ENCODE measurements around the gene RELA.

RELA gene

DNA sequence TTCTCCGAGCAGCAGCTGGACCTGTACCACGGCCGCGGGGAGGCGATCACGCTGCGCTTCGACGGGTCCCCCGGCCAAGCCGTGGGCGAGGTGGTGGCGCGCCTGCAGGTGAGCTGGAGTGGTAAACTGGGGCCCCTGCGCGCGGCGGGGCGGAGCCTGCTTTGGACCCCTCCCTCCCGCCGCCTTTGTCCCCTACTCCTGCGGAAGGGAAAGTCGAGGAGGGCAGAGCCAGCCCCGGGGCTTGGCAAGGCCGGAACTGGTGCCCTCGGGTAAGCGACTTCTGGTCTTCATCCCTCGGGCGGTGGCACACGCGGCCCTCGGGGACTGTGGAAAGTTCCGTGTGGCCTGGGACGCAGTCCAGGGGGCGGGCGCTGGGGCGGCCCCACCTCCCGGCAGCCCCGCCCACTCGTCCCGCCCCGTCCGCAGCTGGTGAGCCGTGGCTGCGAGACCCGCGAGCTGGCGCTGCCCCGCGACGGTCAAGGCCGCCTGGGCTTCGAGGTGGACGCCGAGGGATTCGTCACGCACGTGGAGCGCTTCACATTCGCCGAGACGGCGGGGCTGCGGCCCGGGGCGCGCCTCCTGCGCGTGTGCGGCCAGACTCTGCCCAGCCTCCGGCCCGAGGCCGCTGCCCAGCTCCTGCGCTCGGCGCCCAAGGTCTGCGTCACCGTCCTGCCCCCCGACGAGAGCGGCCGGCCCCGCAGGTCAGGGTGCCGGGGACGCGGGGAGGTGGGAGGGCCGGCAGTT lies 15.6 kb downstream of the RELA start:
- peak overlapping the region; percentile 70 for H3K27ac ChIP-seq
- TF ChIP-seq, protein P1, sequence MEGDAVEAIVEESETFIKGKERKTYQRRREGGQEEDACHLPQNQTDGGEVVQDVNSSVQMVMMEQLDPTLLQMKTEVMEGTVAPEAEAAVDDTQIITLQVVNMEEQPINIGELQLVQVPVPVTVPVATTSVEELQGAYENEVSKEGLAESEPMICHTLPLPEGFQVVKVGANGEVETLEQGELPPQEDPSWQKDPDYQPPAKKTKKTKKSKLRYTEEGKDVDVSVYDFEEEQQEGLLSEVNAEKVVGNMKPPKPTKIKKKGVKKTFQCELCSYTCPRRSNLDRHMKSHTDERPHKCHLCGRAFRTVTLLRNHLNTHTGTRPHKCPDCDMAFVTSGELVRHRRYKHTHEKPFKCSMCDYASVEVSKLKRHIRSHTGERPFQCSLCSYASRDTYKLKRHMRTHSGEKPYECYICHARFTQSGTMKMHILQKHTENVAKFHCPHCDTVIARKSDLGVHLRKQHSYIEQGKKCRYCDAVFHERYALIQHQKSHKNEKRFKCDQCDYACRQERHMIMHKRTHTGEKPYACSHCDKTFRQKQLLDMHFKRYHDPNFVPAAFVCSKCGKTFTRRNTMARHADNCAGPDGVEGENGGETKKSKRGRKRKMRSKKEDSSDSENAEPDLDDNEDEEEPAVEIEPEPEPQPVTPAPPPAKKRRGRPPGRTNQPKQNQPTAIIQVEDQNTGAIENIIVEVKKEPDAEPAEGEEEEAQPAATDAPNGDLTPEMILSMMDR (conservative IDR thresholded peaks at IDR 0.05) = no peak
- TF ChIP-seq ZFX (IDR thresholded peaks at IDR 0.05) = peak; percentile 26; the same call in 1 of the 2 replicates

DNA sequence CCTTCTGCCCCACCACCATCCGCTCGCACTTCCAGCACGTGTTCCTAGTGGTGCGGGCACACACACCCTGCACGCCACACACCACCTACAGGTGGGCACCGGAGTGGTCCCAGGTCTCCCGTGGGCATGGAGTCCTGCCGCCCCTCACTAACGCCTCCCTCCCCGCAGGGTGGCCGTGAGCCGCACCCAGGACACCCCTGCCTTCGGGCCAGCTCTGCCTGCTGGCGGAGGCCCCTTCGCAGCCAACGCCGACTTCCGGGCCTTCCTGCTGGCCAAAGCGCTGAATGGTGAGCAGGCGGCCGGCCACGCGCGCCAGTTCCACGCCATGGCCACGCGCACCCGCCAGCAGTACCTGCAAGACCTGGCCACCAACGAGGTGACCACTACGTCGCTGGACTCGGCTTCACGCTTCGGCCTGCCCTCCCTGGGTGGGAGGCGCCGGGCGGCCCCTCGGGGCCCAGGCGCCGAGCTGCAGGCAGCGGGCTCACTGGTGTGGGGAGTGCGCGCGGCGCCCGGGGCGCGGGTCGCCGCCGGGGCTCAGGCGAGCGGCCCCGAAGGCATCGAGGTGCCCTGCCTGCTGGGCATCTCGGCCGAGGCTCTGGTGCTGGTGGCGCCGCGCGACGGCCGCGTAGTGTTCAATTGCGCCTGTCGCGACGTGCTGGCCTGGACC lies 16.3 kb downstream of the RELA start:
- peak overlapping the region; percentile 70 for H3K27ac ChIP-seq
- no peak for TF ChIP-seq ZFX (IDR thresholded peaks at IDR 0.05)
- TF ChIP-seq, protein P1 (conservative IDR thresholded peaks at IDR 0.05) = no peak

DNA sequence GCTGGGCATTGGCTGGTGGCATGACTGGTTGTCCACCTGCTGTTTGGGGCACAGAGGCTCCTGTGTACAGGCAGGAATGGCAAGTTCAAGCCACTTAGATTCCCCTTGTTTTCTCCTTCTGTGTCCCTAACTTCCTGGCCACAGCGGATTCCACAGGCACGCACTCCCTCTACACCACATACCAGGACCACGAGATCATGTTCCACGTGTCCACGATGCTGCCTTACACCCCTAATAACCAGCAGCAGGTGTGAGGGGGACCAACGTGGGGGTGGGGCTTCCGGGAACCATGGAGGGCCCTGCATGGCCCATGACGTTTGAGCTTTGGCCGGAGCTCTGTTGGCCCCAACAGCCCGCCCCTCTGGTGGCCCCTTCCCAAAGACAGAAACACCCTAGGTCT lies 17.0 kb downstream of the RELA start:
- no peak for TF ChIP-seq ZFX (IDR thresholded peaks at IDR 0.05)
- TF ChIP-seq, protein P1 (conservative IDR thresholded peaks at IDR 0.05) = no peak
- H3K27ac ChIP-seq = no peak overlapping the region

DNA sequence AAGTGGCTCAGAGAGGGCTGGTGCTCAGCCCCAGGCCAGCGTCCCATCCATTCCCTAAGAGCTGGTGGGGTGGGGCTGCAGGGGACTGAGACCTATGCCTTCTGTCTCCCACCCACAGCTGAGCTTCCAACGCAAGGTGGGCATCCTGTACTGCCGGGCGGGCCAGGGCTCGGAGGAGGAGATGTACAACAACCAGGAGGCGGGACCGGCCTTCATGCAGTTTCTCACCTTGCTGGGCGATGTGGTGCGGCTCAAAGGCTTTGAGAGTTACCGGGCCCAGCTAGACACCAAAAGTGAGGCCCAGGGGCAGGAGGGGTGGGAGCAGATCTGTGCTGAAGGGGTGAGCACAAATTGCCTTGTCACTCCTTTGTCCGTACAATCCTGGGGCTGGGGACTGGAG lies 17.9 kb downstream of the RELA start:
- H3K27ac ChIP-seq = no peak overlapping the region
- TF ChIP-seq, protein P1 (conservative IDR thresholded peaks at IDR 0.05) = no peak
- no peak for TF ChIP-seq ZFX (IDR thresholded peaks at IDR 0.05)

DNA sequence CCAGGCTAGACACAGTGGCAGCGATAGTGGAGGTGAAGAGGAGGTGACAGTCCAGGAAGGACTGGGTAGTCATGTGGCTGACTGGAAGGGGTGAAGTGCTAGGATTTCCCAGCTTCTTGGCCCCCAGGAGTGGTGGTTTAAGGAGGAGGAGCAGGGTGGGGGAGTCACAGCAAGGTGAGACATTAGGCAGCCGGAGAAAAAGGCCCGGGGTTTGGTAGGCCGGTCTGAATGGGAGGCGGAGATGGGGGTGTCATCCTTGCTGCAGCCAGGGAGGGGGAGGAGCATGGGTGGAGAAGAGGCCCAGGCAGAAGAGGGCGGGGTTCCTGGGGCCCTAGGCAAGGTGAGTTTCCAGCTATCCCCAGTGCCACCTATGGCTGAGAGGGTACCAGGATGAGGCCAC lies 18.7 kb downstream of the RELA start:
- H3K27ac ChIP-seq = no peak overlapping the region
- no peak for TF ChIP-seq ZFX (IDR thresholded peaks at IDR 0.05)
- TF ChIP-seq, protein P1 (conservative IDR thresholded peaks at IDR 0.05) = no peak

DNA sequence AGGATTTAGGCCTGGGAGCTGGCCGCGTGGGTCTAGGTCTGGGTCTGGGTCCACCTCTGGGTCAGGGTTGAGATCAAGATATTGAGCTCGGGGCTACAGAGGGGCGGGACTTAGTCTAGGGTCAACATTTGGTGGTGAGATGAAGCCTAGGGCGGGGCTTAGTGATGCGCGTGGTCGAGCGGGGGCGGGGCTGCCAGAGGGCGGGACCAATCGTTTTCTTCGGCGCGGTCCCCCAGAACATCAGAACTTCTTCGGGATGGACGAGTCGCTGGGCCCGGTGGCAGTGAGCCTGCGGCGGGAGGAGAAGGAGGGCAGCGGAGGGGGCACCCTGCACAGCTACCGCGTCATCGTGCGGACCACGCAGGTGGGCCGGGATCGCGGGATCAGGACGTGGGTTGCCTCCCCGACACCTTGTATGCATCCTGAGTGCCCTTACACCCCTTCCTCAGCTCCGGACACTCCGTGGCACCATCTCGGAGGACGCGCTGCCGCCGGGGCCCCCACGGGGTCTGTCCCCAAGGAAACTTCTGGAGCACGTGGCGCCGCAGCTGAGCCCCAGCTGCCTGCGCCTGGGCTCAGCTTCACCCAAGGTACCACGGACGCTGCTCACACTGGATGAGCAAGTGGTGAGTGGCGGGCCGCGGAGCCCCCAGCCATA lies 20.6 kb downstream of the RELA start:
- H3K27ac ChIP-seq = no peak overlapping the region
- TF ChIP-seq, protein P1 (conservative IDR thresholded peaks at IDR 0.05) = no peak
- no peak for TF ChIP-seq ZFX (IDR thresholded peaks at IDR 0.05)

All from C4-2B (cell line).